ENCODE results near the gene RPS6KA6. TPM values are rescaled to one million over a fixed set of nuclear protein-coding genes. Genes with fewer than 3 reads are reported as not detected.

The RPS6KA6 gene
- polyA plus RNA-seq (2011; rRNA removed) (1.9 and 4.0 TPM in 2 replicates), polyA minus RNA-seq (2011; rRNA and poly(A)+ RNA removed) (1.7 and 2.9 TPM in 2 replicates)

DNA sequence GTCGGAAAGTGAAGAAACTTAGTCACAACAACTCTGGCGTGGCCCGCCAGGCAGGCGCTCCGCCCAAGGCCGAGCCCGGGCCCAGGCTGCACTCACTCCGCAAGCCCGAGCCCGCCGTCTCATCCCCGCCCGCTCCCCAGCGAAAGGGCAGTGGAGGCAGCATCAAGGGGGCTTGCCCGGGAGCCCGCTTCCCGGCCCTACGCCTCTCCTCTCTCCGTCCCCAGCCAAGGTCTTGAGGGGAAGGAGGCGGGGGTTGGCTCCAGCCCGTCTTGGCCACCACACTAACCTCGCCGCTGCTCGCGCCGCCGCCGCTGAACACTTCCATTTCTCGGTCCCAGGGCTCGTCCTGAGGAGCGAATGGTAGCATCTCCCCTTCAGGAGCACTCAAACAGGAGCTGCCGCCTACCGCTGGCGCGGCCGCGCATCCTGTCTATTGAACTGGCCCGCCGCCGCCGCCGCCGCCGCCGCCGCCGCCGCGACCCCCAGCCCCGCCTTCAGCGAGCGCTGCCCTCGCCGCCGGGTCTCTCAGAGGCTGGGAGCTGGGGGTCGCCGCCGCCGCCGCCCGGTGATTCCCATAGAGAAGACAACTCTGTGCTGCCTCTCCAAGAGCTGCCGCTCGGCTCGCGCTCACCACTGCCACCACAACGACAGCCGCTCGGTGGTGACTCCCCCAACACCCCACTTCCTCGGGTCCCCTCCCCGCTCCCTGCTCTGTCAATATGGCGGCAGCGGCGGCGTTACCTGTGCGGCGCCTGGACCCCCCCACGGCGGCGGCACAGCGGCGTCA lies at the start of gene RPS6KA6:
TSS of gene RPS6KA6 (minus strand) at position 667 of the 787 bp plus-strand sequence. CDS start at position 367, 300 bp downstream.
- no peak for DNase-seq (ENCODE audit: low read depth)
- TF ChIP-seq, protein P1, sequence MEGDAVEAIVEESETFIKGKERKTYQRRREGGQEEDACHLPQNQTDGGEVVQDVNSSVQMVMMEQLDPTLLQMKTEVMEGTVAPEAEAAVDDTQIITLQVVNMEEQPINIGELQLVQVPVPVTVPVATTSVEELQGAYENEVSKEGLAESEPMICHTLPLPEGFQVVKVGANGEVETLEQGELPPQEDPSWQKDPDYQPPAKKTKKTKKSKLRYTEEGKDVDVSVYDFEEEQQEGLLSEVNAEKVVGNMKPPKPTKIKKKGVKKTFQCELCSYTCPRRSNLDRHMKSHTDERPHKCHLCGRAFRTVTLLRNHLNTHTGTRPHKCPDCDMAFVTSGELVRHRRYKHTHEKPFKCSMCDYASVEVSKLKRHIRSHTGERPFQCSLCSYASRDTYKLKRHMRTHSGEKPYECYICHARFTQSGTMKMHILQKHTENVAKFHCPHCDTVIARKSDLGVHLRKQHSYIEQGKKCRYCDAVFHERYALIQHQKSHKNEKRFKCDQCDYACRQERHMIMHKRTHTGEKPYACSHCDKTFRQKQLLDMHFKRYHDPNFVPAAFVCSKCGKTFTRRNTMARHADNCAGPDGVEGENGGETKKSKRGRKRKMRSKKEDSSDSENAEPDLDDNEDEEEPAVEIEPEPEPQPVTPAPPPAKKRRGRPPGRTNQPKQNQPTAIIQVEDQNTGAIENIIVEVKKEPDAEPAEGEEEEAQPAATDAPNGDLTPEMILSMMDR (IDR thresholded peaks at IDR 0.05; ENCODE audit: insufficient read depth, low read depth, low read length) = no peak
- ChIA-PET CTCF (no interaction called here), POLR2A (no interaction called here)
- Histone ChIP-seq H3K4me3 (ENCODE audit: low read depth, low read length) (peak within 1 kb of the TSS; percentile 67), H3K36me3 (ENCODE audit: control insufficient read depth, insufficient read depth, low read length) (no peaks in the 10 kb centered on the region), H3K27me3 (ENCODE audit: control insufficient read depth, insufficient read depth, low read length) (no peaks in the 10 kb centered on the region)

DNA sequence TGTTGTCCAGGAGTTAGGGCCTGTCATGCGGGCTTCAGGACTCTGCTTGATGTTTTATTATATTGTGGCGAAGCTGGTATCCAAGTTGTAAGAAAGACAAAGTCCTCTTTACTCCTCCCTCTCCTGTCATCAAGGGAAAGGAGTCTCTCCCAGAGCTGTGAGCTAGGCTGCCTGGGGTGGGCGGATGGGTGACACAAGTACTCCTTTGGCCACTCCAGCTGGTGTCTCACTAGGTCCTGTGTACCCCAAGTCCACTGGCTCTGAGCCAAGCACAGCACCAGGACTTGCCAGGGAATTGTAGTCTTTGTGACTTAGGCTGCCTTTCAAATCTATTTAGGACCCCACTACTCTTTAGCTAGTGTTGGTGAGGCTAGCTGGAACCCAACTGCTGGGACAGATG lies 36.7 kb upstream of the RPS6KA6 start:
- ChIA-PET CTCF (no interaction called here), POLR2A (no interaction called here)
- TF ChIP-seq, protein P1 (IDR thresholded peaks at IDR 0.05; ENCODE audit: insufficient read depth, low read depth, low read length) = no peak
- H3K4me3 ChIP-seq (ENCODE audit: low read depth, low read length) = no peak overlapping the region
- no peaks in the 10 kb centered on the region for H3K27me3 ChIP-seq (ENCODE audit: control insufficient read depth, insufficient read depth, low read length)
- no peaks in the 10 kb centered on the region for H3K36me3 ChIP-seq (ENCODE audit: control insufficient read depth, insufficient read depth, low read length)
- DNase-seq (ENCODE audit: low read depth) = no peak

DNA sequence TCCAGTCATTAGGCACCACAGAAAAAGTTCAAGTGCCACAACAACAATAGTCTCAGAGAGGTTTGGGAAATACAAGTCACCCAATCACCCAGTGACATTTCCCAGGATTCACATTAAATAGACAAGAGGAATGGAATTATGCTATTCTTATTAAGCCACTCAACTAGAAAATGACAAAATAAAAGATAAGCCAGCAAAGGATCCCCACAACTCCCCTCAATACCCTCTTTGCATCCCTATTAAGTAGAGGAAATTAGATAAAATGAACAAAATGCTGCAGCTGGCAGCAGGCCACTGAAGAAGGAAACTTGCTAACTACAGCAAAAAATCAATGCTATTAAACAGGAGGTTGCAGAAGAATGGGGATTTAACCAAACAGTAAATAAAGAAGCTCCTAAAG lies 35.3 kb upstream of the RPS6KA6 start:
- TF ChIP-seq, protein P1 (IDR thresholded peaks at IDR 0.05; ENCODE audit: insufficient read depth, low read depth, low read length) = no peak
- Histone ChIP-seq H3K4me3 (ENCODE audit: low read depth, low read length) (no peak overlapping the region), H3K27me3 (ENCODE audit: control insufficient read depth, insufficient read depth, low read length) (no peaks in the 10 kb centered on the region), H3K36me3 (ENCODE audit: control insufficient read depth, insufficient read depth, low read length) (no peaks in the 10 kb centered on the region)
- no peak for DNase-seq (ENCODE audit: low read depth)
- CTCF ChIA-PET = no interaction called here
- POLR2A ChIA-PET = no interaction called here

DNA sequence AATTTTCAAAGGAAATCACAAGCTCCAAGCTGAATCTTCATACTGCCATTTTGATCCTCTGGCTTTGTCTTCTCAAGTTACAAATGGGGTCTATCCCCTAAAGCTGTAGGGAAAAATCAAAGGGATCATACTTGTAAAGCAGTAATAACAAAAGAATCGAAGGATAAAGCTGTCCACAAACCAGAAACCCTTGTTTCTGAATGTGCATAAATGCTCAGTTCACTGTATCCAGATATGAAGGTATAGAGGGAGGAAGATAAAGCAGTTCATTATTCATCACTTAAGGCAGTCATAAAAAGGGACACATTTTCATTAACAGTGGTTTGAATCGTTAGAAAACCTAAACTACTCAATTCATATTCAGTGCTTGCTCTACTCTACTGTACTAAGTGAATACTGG lies 33.2 kb upstream of the RPS6KA6 start:
- no peak for DNase-seq (ENCODE audit: low read depth)
- TF ChIP-seq, protein P1 (IDR thresholded peaks at IDR 0.05; ENCODE audit: insufficient read depth, low read depth, low read length) = no peak

DNA sequence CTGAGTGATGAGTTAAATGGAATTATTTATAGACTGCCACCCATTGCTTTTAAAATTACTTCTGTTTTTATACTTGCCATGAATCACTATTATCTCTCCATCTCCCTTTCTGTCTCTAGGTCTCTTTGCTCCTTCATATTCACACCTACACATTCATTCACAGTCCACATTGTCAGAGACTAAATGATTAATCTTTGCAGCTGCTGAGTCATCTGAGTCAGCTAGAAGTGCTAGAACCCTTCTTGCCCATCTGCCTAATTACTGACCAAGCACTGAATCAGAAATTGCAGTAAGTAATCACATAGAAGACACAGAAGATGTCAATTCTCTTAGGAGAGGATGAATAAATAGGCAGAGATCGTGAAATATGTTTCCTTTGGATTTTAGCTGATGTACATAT lies 31.6 kb upstream of the RPS6KA6 start:
- H3K36me3 ChIP-seq (ENCODE audit: control insufficient read depth, insufficient read depth, low read length) = no peaks in the 10 kb centered on the region
- TF ChIP-seq, protein P1 (IDR thresholded peaks at IDR 0.05; ENCODE audit: insufficient read depth, low read depth, low read length) = no peak
- CTCF ChIA-PET = no interaction called here
- H3K4me3 ChIP-seq (ENCODE audit: low read depth, low read length) = no peak overlapping the region
- POLR2A ChIA-PET = interaction anchor here (0.5 kb wide), 1 partner anchor 75 kb away, joined by 3 read pairs; no protein-coding TSS in a partner anchor
- no peak for DNase-seq (ENCODE audit: low read depth)
- H3K27me3 ChIP-seq (ENCODE audit: control insufficient read depth, insufficient read depth, low read length) = no peaks in the 10 kb centered on the region

More for the DNA sequence above, 33.2 kb upstream of the RPS6KA6 start:
- Histone ChIP-seq H3K27me3 (ENCODE audit: control insufficient read depth, insufficient read depth, low read length) (no peaks in the 10 kb centered on the region), H3K4me3 (ENCODE audit: low read depth, low read length) (no peak overlapping the region), H3K36me3 (ENCODE audit: control insufficient read depth, insufficient read depth, low read length) (no peaks in the 10 kb centered on the region)
- CTCF ChIA-PET = interaction anchor here (0.9 kb wide), 1 partner anchor 150 kb away, joined by 3 read pairs; no protein-coding TSS in a partner anchor
- POLR2A ChIA-PET = no interaction called here

Measured in BJ (cell line).